PC-9 (cell line): ENCODE measurements around the gene VKORC1.

Experiments
- EZH2 ChIP-seq: fragments of 200-600 bp; sonication (generic); IDR thresholded peaks from 2 replicates; pipeline ENCODE4 v1.8.0; 2017; ENCODE audit warnings: antibody characterized with exemption, low read depth
- TF ChIP-seq, protein P1 (sequence below): fragments of 200-600 bp; sonication (generic); conservative IDR thresholded peaks from 2 replicates; pipeline ENCODE4 v1.6.1; 2017; ENCODE audit warnings: mixed run types, antibody characterized with exemption, mild to moderate bottlenecking, moderate library complexity

DNA sequence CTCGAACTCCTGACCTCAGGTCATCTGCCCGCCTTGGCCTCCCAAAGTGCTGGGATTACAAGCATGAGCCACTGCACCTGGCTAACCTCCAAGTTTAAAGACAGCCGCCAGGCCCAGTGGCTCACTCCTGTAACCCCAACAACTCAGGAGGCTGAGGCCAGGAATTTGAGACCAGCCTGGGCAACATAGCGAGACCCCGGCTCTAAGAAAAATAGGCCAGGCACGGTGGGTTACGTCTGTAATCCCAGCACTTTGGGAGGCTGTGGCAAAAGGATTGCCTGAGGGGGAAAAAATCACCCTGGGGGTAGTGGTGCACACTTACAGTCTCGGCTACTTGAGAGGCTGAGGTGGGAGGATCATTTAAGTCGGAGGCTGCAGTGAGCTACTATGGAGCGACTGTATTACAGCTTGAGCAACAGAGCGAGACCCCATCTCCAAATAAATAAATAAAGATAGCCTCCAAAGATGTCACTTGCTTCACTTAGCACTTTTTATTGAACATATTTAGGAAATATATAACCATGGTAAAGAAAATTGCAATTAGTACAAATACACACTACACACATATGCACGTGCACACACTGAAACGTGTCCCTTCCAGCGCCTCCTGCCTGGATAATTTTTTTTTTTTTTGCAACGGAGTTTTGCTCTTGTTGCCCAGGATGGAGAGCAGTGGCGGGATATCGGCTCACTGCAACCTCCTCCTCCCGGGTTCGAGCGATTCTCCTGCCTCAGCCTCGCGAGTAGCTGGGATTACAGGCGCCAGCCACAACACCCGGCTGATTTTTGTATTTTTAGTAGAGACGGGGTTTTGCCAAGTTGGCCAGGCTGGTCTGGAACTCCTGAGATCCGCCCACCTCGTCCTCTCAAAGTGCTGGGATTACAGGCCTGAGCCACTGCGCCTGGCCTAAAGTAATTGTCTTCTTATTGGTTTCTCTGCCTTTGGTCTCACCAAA is 12.2 kb upstream of the VKORC1 start:
- TF ChIP-seq, protein P1, sequence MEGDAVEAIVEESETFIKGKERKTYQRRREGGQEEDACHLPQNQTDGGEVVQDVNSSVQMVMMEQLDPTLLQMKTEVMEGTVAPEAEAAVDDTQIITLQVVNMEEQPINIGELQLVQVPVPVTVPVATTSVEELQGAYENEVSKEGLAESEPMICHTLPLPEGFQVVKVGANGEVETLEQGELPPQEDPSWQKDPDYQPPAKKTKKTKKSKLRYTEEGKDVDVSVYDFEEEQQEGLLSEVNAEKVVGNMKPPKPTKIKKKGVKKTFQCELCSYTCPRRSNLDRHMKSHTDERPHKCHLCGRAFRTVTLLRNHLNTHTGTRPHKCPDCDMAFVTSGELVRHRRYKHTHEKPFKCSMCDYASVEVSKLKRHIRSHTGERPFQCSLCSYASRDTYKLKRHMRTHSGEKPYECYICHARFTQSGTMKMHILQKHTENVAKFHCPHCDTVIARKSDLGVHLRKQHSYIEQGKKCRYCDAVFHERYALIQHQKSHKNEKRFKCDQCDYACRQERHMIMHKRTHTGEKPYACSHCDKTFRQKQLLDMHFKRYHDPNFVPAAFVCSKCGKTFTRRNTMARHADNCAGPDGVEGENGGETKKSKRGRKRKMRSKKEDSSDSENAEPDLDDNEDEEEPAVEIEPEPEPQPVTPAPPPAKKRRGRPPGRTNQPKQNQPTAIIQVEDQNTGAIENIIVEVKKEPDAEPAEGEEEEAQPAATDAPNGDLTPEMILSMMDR: no peak
- no peak for TF ChIP-seq EZH2
